ENCODE results near the gene PPP2R5E.

GRCh38 chr14:63361790-63362189, 181.4 kb downstream of the PPP2R5E start:
- TF ChIP-seq CTCF (IDR thresholded peaks at IDR 0.05 in 2 of 3, conservative IDR thresholded peaks at IDR 0.05 in 1 of 3; ENCODE audit: insufficient read depth in 2 of 3, low read depth in 1 of 3, low read length in 3 of 3): no peak
- TF ChIP-seq FOXA3 (CRISPR knock-in tag; conservative IDR thresholded peaks at IDR 0.05 in 1 of 2, IDR thresholded peaks at IDR 0.05 in 1 of 2): no peak
- no peak for TF ChIP-seq NFYB (IDR thresholded peaks at IDR 0.05; ENCODE audit: extremely low read depth, insufficient read length)
- TF ChIP-seq YY1 (IDR thresholded peaks at IDR 0.05; ENCODE audit: borderline replicate concordance in 1 of 3, control insufficient read depth in 1 of 3, extremely low read depth in 1 of 3, insufficient read depth in 3 of 3, insufficient read length in 1 of 3, insufficient replicate concordance in 2 of 3, low read depth in 1 of 3, low read length in 2 of 3): no peak
- TF ChIP-seq SP2 (IDR thresholded peaks at IDR 0.05; ENCODE audit: extremely low read depth, low read depth, low read length, poor library complexity, severe bottlenecking): no peak
- TF ChIP-seq ARID3B (CRISPR knock-in tag; IDR thresholded peaks at IDR 0.05; ENCODE audit: borderline replicate concordance): no peak
- no peak for TF ChIP-seq ZNF76 (CRISPR knock-in tag; IDR thresholded peaks at IDR 0.05; ENCODE audit: borderline replicate concordance)
- no peak for TF ChIP-seq NR2C1 (IDR thresholded peaks at IDR 0.05)
- TF ChIP-seq NR2C1 (tag; IDR thresholded peaks at IDR 0.05): no peak
- no peak for TF ChIP-seq POLR2A (conservative IDR thresholded peaks at IDR 0.05)
- TF ChIP-seq PRMT5 (CRISPR knock-in tag; IDR thresholded peaks at IDR 0.05): no peak
